Progenitor cell of endocrine pancreas (in vitro differentiated cells): ENCODE results near the gene TMEM81. TPM values are rescaled to one million over a fixed set of nuclear protein-coding genes. Genes with fewer than 3 reads are reported as not detected.
A peak's percentile ranks its signal among the peaks of the same experiment; 100 is the strongest.

ENCODE experiments used
- DNase-seq: peaks from one replicate; pipeline ENCODE4 v3.0.0; 2021; ENCODE audit warnings: low spot score; ENCODE audit not compliant: unreplicated experiment
- H3K27ac Mint-ChIP-seq: 2 replicates; pipeline ENCODE4 v1.8.0; 2021; ENCODE audit warnings: mild to moderate bottlenecking, moderate library complexity, mixed read lengths
- H3K27me3 Mint-ChIP-seq: 2 replicates; pipeline ENCODE4 v1.8.0; 2021; ENCODE audit warnings: mixed read lengths
- H3K36me3 Mint-ChIP-seq: 2 replicates; pipeline ENCODE4 v1.8.0; 2022; ENCODE audit warnings: mixed read lengths; ENCODE audit not compliant: insufficient read depth
- H3K4me1 Mint-ChIP-seq: 2 replicates; pipeline ENCODE4 v1.8.0; 2021; ENCODE audit warnings: low read depth, mixed read lengths
- H3K4me3 Mint-ChIP-seq: 2 replicates; pipeline ENCODE4 v1.8.0; 2021; ENCODE audit warnings: low read depth, mild to moderate bottlenecking, moderate library complexity, mixed read lengths
- H3K9me3 Mint-ChIP-seq: 2 replicates; pipeline ENCODE4 v1.8.0; 2021; ENCODE audit warnings: low read depth, mixed read lengths
- total RNA-seq: library from RNA; stranded (reverse); gene quantifications from 2 replicates; pipeline ENCODE4 v1.2.1, GENCODE V29; 2021
- TF ChIP-seq, protein P1 (sequence below): fragments of 200-600 bp; sonication (generic); IDR thresholded peaks from one replicate; pipeline ENCODE4 v1.5.0; 2021; ENCODE audit warnings: antibody characterized with exemption, mild to moderate bottlenecking; ENCODE audit not compliant: unreplicated experiment

TMEM81 gene
- total RNA-seq, 1 donor from 2014 or later = 5.1 TPM

DNA sequence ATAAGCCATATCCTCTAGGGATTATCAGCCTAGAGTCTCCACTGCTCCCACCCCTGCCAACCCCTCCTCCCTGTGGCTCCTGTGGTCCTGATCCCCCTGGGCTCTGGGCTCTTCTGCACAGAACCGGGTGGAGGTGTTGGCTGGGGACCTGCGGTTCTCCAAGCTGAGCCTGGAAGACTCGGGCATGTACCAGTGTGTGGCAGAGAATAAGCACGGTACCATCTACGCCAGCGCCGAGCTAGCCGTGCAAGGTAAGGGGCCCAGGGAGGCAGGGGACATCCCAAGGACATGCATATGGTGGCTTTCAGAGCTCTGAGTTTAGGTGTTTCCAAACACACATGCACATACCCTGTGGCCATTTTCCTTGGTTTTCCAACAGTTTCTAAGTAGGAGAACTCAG is 21.9 kb downstream of the TMEM81 start:
- Mint-ChIP-seq H3K4me3 (no peak overlapping the region), H3K9me3 (no peaks in the 10 kb centered on the region), H3K36me3 (no peaks in the 10 kb centered on the region), H3K27ac (no peak overlapping the region), H3K27me3 (no peaks in the 10 kb centered on the region), H3K4me1 (no peaks in the 10 kb centered on the region)
- no peak for DNase-seq
- TF ChIP-seq, protein P1, sequence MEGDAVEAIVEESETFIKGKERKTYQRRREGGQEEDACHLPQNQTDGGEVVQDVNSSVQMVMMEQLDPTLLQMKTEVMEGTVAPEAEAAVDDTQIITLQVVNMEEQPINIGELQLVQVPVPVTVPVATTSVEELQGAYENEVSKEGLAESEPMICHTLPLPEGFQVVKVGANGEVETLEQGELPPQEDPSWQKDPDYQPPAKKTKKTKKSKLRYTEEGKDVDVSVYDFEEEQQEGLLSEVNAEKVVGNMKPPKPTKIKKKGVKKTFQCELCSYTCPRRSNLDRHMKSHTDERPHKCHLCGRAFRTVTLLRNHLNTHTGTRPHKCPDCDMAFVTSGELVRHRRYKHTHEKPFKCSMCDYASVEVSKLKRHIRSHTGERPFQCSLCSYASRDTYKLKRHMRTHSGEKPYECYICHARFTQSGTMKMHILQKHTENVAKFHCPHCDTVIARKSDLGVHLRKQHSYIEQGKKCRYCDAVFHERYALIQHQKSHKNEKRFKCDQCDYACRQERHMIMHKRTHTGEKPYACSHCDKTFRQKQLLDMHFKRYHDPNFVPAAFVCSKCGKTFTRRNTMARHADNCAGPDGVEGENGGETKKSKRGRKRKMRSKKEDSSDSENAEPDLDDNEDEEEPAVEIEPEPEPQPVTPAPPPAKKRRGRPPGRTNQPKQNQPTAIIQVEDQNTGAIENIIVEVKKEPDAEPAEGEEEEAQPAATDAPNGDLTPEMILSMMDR = no peak

DNA sequence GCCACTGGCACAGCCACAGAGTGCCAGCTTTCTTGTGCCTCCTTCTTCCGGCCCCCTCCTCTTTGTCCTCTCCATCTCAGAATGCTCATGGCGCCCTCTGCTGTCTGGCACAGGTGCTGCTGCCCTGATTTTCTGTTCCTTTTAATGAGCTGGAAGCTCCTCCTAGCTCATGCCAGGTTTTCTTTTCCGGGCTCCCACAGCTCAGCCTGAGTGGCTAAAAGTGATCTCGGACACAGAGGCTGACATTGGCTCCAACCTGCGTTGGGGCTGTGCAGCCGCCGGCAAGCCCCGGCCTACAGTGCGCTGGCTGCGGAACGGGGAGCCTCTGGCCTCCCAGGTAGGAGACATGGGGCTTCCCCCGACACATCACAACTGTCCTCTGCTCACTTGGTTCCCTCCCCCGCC is 22.6 kb downstream of the TMEM81 start:
- H3K4me1 Mint-ChIP-seq = no peaks in the 10 kb centered on the region
- no peaks in the 10 kb centered on the region for H3K36me3 Mint-ChIP-seq
- no peaks in the 10 kb centered on the region for H3K9me3 Mint-ChIP-seq
- H3K4me3 Mint-ChIP-seq = no peak overlapping the region
- no peak overlapping the region for H3K27ac Mint-ChIP-seq
- DNase-seq = peak; percentile 84
- TF ChIP-seq, protein P1 = peak; percentile 95
- no peaks in the 10 kb centered on the region for H3K27me3 Mint-ChIP-seq

DNA sequence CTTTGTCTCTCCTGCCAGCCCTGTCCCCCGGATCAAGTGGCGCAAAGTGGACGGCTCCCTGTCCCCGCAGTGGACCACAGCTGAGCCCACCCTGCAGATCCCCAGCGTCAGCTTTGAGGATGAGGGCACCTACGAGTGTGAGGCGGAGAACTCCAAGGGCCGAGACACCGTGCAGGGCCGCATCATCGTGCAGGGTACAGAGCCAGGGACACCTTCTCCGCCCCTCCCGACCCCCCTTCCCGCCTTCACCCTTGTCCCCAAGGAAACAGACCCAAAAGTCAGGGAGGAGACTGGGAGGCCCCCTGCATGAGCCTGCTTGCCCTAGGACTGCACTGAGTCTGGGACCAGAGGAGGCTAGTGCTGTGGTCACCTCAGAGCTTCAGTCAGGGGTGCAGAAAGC is 23.0 kb downstream of the TMEM81 start:
- Mint-ChIP-seq H3K27me3 (no peaks in the 10 kb centered on the region), H3K4me3 (no peak overlapping the region), H3K27ac (no peak overlapping the region)

DNA sequence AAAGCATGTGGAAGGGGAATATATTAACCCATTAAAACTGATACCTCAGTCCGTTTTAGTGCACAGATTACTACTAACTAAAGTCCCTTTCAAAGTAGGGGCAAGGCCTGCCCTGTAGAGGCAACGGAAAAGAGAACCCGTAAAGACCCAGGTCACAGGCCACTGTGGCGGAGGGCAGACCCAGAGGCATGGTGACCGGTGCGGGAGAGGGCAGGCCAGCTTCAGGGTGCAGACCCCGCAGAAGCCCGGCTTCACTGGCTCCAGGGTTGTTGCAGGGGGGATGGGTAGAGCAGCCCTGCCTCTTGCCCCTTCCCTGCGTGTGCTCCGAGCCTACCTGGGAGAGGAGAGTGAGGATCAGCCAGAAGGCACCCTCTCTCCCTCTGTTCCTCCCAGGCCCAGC is 23.5 kb downstream of the TMEM81 start:
- peaks cover 2% of the 10 kb centered on the region for H3K27me3 Mint-ChIP-seq
- no peak overlapping the region for H3K4me3 Mint-ChIP-seq
- H3K27ac Mint-ChIP-seq = no peak overlapping the region
- no peaks in the 10 kb centered on the region for H3K9me3 Mint-ChIP-seq
- DNase-seq = no peak
- H3K36me3 Mint-ChIP-seq = no peaks in the 10 kb centered on the region
- H3K4me1 Mint-ChIP-seq = no peaks in the 10 kb centered on the region
- TF ChIP-seq, protein P1 = no peak

More for the DNA sequence above, 23.0 kb downstream of the TMEM81 start:
- no peak for DNase-seq
- no peaks in the 10 kb centered on the region for H3K9me3 Mint-ChIP-seq
- TF ChIP-seq, protein P1 = no peak
- H3K4me1 Mint-ChIP-seq = no peaks in the 10 kb centered on the region
- no peaks in the 10 kb centered on the region for H3K36me3 Mint-ChIP-seq

DNA sequence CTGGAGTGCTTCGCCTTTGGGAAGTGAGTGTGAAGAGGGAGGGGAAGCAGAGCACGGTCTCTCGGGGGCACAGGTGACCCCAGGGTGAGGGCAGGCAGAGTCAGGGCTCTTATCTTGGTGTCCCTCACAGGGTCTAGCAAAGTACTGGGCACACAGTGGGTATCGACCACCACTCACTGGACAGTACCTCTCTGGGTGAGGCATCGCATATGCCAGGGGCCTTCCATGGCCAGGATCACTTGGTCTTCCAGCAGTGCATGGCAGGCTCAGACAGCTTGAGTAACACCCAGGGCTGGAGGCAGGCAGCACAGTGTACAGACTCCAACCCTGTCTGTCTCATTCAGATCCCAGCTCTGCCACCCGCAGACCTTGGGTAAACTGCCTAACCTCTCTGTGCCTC is 24.6 kb downstream of the TMEM81 start:
- H3K36me3 Mint-ChIP-seq = no peaks in the 10 kb centered on the region
- TF ChIP-seq, protein P1 = no peak
- no peak overlapping the region for H3K4me3 Mint-ChIP-seq
- H3K4me1 Mint-ChIP-seq = no peaks in the 10 kb centered on the region
- peaks cover 8% of the 10 kb centered on the region for H3K27me3 Mint-ChIP-seq
- no peak overlapping the region for H3K27ac Mint-ChIP-seq
- no peak for DNase-seq
- H3K9me3 Mint-ChIP-seq = no peaks in the 10 kb centered on the region
